ENCODE results near the gene VPS45.
"Not testable (repeated sequence)": the region's sequence is repeated elsewhere in the genome, so short reads cannot be mapped to it uniquely, and the experiment has no call there.

The VPS45 gene

GRCh38 chr1:150162862-150163706 is 95.5 kb downstream of the VPS45 start:
- peak; percentile 46 for DNase-seq

GRCh38 chr1:150164224-150164623 is 96.6 kb downstream of the VPS45 start:
- DNase-seq: no peak

- DNase-seq: no peak
Observed at GRCh38 chr1:150164779-150165178, 97.2 kb downstream of the VPS45 start.

- peak; percentile 54 for DNase-seq
Observed at GRCh38 chr1:150165622-150166612, 98.3 kb downstream of the VPS45 start.

- DNase-seq: peak; percentile 67
Observed at GRCh38 chr1:150168960-150169601, 101.5 kb downstream of the VPS45 start.

- DNase-seq: no peak
Observed at GRCh38 chr1:150171801-150172200, 104.2 kb downstream of the VPS45 start.

- no peak for DNase-seq
Observed at GRCh38 chr1:150173141-150173585, 105.6 kb downstream of the VPS45 start.

- no peak for DNase-seq
Observed at GRCh38 chr1:150176593-150176992, 109.0 kb downstream of the VPS45 start.

- no peak for DNase-seq
Observed at GRCh38 chr1:150178548-150178947, 111.0 kb downstream of the VPS45 start.

GRCh38 chr1:150179867-150180266 is 112.3 kb downstream of the VPS45 start:
- DNase-seq: no peak

- DNase-seq: no peak
Observed at GRCh38 chr1:150180474-150180873, 112.9 kb downstream of the VPS45 start.

GRCh38 chr1:150182247-150182646 is 114.7 kb downstream of the VPS45 start:
- DNase-seq: no peak

- DNase-seq: no peak
Observed at GRCh38 chr1:150183061-150183460, 115.5 kb downstream of the VPS45 start.

- no peak for DNase-seq
Observed at GRCh38 chr1:150185481-150185880, 117.9 kb downstream of the VPS45 start.

GRCh38 chr1:150186438-150186788 is 118.8 kb downstream of the VPS45 start:
- not testable (repeated sequence) for DNase-seq

GRCh38 chr1:150186789-150187559 is 119.4 kb downstream of the VPS45 start:
- peak; percentile 18 for DNase-seq

- no peak for DNase-seq
Observed at GRCh38 chr1:150187560-150187931, 120.0 kb downstream of the VPS45 start.

- DNase-seq: no peak
Observed at GRCh38 chr1:150192012-150192411, 124.4 kb downstream of the VPS45 start.

GRCh38 chr1:150194381-150195031 is 126.9 kb downstream of the VPS45 start:
- no peak for DNase-seq
